Measurements from ENCODE around the gene BCR.

BCR gene

DNA sequence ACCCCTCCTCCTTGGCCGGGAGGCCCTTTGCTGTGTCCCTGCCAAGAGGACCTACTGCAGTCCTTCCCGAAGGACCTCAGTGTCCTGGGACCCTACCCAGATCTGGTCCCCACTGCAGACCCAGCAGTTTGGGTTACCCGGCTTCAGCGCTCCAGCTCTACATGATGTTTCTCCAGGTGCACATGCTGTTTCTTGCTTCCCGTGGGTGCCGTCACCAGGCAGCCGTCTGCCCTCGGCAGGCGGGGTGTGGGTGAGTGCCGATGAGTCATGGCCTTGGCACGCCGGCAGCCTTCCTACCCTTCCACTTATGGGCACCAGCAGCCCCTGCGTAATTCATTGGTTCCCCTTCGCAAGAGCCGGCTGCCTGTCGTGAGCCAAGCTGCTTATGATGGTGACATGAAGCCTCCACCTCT lies 101.8 kb downstream of the BCR start:
- DNase-seq (ENCODE audit: extremely low read depth, insufficient read length): no peak
- Histone ChIP-seq H3K4me3 (replicated peaks; ENCODE audit: low read depth, low read length) (no peak overlapping the region), H3K36me3 (ENCODE audit: control insufficient read depth, insufficient read depth, low read length) (peaks cover 21% of the 10 kb centered on the region), H3K27me3 (replicated peaks; ENCODE audit: control insufficient read depth, insufficient read depth, low read length) (no peaks in the 10 kb centered on the region)
- TF ChIP-seq, protein P1, sequence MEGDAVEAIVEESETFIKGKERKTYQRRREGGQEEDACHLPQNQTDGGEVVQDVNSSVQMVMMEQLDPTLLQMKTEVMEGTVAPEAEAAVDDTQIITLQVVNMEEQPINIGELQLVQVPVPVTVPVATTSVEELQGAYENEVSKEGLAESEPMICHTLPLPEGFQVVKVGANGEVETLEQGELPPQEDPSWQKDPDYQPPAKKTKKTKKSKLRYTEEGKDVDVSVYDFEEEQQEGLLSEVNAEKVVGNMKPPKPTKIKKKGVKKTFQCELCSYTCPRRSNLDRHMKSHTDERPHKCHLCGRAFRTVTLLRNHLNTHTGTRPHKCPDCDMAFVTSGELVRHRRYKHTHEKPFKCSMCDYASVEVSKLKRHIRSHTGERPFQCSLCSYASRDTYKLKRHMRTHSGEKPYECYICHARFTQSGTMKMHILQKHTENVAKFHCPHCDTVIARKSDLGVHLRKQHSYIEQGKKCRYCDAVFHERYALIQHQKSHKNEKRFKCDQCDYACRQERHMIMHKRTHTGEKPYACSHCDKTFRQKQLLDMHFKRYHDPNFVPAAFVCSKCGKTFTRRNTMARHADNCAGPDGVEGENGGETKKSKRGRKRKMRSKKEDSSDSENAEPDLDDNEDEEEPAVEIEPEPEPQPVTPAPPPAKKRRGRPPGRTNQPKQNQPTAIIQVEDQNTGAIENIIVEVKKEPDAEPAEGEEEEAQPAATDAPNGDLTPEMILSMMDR (IDR thresholded peaks at IDR 0.05; ENCODE audit: insufficient read depth, low read length, poor library complexity, severe bottlenecking): no peak

DNA sequence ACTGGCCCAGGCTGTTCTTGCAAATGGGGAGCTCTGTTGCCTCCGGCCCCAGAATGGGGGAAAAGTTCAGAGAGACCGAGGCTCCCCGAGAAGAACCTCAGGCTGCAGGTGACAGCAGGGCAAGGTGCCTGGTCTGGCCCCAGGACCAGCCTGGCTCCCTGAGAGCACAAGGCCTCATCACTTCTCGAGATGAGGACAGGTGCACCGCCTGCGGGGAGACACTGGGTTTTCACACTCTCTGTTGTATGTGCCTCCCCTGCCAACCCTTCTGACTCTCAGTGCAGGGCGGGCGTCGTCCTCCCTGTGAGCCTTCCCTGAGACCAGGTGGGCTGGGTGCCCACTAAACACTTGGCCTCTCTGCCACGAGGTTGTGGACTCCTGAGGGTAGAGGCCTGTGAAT lies 102.2 kb downstream of the BCR start:
- H3K27me3 ChIP-seq (replicated peaks; ENCODE audit: control insufficient read depth, insufficient read depth, low read length): no peaks in the 10 kb centered on the region
- H3K4me3 ChIP-seq (replicated peaks; ENCODE audit: low read depth, low read length): no peak overlapping the region
- TF ChIP-seq, protein P1 (IDR thresholded peaks at IDR 0.05; ENCODE audit: insufficient read depth, low read length, poor library complexity, severe bottlenecking): no peak
- no peak for DNase-seq (ENCODE audit: extremely low read depth, insufficient read length)
- peaks cover 20% of the 10 kb centered on the region for H3K36me3 ChIP-seq (ENCODE audit: control insufficient read depth, insufficient read depth, low read length)

DNA sequence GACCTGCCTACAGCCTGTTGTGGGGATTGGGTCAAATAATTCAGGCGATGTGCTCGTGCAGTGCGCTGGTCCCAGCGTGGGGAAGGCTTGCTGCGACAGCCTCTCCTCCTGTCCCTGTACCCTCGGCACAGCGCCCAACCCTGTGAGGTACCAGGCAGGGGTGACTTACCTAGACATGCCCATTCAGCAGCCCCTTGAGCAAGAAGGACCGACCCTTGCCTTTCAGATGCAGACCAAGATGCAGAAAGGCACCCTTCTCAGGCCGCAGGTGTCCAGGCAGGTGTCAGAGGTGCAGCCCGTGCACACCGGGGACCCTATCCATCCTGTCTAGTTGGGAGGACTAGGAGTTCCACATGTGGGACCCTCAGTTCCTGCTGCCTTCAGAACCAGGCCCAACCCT lies 102.7 kb downstream of the BCR start:
- Histone ChIP-seq H3K36me3 (ENCODE audit: control insufficient read depth, insufficient read depth, low read length) (peaks cover 17% of the 10 kb centered on the region), H3K27me3 (replicated peaks; ENCODE audit: control insufficient read depth, insufficient read depth, low read length) (no peaks in the 10 kb centered on the region), H3K4me3 (replicated peaks; ENCODE audit: low read depth, low read length) (no peak overlapping the region)
- no peak for DNase-seq (ENCODE audit: extremely low read depth, insufficient read length)
- TF ChIP-seq, protein P1 (IDR thresholded peaks at IDR 0.05; ENCODE audit: insufficient read depth, low read length, poor library complexity, severe bottlenecking): no peak

DNA sequence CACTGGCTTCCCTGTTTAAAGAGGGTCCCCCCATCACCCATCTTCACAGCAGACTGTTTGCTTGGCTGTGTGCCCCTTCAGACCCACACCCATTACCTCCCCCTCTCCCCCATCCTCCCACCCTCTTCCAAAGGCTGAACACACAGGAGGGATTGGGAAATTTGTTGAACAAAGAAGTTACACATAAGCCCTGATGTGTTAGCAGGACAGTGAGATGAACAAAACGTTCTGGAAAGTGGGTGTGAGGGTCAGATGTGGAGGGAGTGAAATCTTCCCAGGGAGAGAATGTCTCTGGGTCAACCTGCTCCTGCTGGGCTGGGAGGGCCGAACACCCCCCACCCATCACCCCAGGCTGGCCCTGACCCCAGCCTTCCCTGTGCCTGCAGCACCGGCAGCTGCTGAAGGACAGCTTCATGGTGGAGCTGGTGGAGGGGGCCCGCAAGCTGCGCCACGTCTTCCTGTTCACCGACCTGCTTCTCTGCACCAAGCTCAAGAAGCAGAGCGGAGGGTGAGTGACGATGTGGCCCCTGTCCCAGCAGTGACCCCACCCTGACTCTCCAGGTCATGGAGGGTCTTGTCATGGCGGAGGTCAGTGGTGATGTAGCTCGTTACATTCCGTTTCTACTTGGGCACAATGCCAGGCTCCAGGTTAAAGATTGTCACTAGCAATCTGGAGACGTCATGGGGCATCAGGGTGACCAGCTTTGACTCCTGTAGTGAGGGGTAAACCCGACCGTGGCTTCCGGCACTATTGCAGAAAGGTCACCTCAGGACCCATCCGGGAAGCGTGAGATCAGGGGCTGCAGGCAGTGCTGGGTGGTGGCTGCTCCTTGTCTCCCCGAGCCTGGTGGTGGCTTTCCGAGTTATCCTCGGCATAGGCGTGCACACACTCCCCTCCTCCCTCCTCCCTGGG lies 103.5 kb downstream of the BCR start:
- Histone ChIP-seq H3K27me3 (replicated peaks; ENCODE audit: control insufficient read depth, insufficient read depth, low read length) (no peaks in the 10 kb centered on the region), H3K36me3 (ENCODE audit: control insufficient read depth, insufficient read depth, low read length) (peaks cover 19% of the 10 kb centered on the region), H3K4me3 (replicated peaks; ENCODE audit: low read depth, low read length) (no peak overlapping the region)
- TF ChIP-seq, protein P1 (IDR thresholded peaks at IDR 0.05; ENCODE audit: insufficient read depth, low read length, poor library complexity, severe bottlenecking): no peak
- no peak for DNase-seq (ENCODE audit: extremely low read depth, insufficient read length)

DNA sequence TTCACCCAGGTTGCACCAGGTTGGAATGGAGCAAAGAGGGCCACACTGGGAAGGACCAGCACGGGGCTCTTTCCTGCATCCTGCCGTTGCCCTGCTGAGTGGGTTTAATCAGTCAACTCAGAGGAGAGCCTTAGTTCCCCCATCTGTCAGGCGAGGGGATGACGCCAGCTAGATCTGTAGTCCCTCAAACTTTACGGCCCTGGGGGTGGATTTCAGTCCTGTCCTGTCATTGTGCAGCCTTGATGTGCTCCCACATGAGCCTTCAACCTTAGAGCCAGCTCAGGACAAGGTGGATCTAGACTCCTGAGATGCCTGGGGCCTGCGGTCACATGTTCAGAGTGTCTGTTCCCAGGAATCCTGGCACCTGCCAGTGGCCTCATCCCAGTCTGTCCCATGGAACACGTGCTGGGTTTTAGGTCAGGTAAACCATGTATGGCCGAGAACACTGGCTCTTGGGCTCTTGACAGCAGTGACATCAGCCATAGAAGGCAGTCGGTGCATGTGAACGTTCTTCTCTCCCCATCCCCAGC lies 104.3 kb downstream of the BCR start:
- Histone ChIP-seq H3K27me3 (replicated peaks; ENCODE audit: control insufficient read depth, insufficient read depth, low read length) (no peaks in the 10 kb centered on the region), H3K4me3 (replicated peaks; ENCODE audit: low read depth, low read length) (no peak overlapping the region), H3K36me3 (ENCODE audit: control insufficient read depth, insufficient read depth, low read length) (peaks cover 19% of the 10 kb centered on the region)
- no peak for DNase-seq (ENCODE audit: extremely low read depth, insufficient read length)
- TF ChIP-seq, protein P1 (IDR thresholded peaks at IDR 0.05; ENCODE audit: insufficient read depth, low read length, poor library complexity, severe bottlenecking): no peak

Data from GM06990 (cell line).